K562 (cell line): ENCODE measurements around the gene SERPIND1. TPM values are rescaled to one million over a fixed set of nuclear protein-coding genes. Genes with fewer than 3 reads are reported as not detected.

Source experiments
- ESRRB ChIP-seq: fragments of 250-450 bp; sonication (Bioruptor Pico); IDR thresholded peaks from 2 replicates; pipeline ENCODE4 v1.5.0; 2020; ENCODE audit warnings: mild to moderate bottlenecking, moderate library complexity, borderline replicate concordance
- HCFC1 ChIP-seq: IDR thresholded peaks from 2 replicates; pipeline ENCODE4 v1.6.1; 2012; ENCODE audit warnings: low read depth, low read length, improper control_type of control experiment
- HSF4 ChIP-seq: fragments of 250-450 bp; sonication (Bioruptor Pico); IDR thresholded peaks from 2 replicates; pipeline ENCODE4 v2.1.2; 2022; ENCODE audit warnings: mild to moderate bottlenecking, moderate library complexity, borderline replicate concordance
- LCOR ChIP-seq: sonication (generic); formaldehyde crosslinking; IDR thresholded peaks from 2 replicates; pipeline ENCODE4 v1.8.0; 2022; ENCODE audit warnings: mild to moderate bottlenecking, missing genetic modification reagents
- MYBL2 ChIP-seq, 2 experiments: fragments of 450-650 bp in 1 of 2; sonication (generic) in 1 of 2; formaldehyde crosslinking in 1 of 2; IDR thresholded peaks; 2 replicates each; pipeline versions ENCODE4 v1.6.1 to v1.8.1; 2017 to 2022; ENCODE audit warnings: borderline replicate concordance in 1 of 2, inconsistent platforms in 1 of 2, low read depth in 1 of 2, mild to moderate bottlenecking in 1 of 2, missing genetic modification reagents in 1 of 2, moderate library complexity in 1 of 2
- POLR2AphosphoS5 ChIP-seq: IDR thresholded peaks from 2 replicates; pipeline ENCODE4 v1.6.1; 2011; ENCODE audit warnings: mild to moderate bottlenecking, low read depth, low read length, moderate library complexity; ENCODE audit not compliant: control insufficient read depth, insufficient read depth
- PTRF ChIP-seq: fragments of 450-650 bp; IDR thresholded peaks from 2 replicates; pipeline ENCODE4 v1.6.1; 2016; ENCODE audit warnings: mild to moderate bottlenecking, missing genetic modification characterization, missing compliant biosample characterization
- TFAM ChIP-seq: fragments of 250-450 bp; sonication (Bioruptor Pico); conservative IDR thresholded peaks from 2 replicates; pipeline ENCODE4 v1.5.0; 2021; ENCODE audit warnings: mild to moderate bottlenecking, moderate library complexity
- TRIM24 ChIP-seq, 2 experiments: fragments of 450-650 bp; IDR thresholded peaks; 2 replicates each; pipeline ENCODE4 v1.6.1; 2016
- VEZF1 ChIP-seq: fragments of 200-800 bp; sonication (Bioruptor generic); IDR thresholded peaks from 2 replicates; pipeline ENCODE4 v1.6.1; 2017; ENCODE audit warnings: missing genetic modification characterization, missing compliant biosample characterization
- ZBED1 ChIP-seq: IDR thresholded peaks from 2 replicates; pipeline ENCODE4 v1.6.1; 2014
- ZNF324 ChIP-seq: fragments of 250-450 bp; sonication (Bioruptor Pico); IDR thresholded peaks from 2 replicates; pipeline ENCODE4 v1.4.0; 2020; ENCODE audit warnings: mild to moderate bottlenecking
- ZNF57 ChIP-seq: fragments of 450-650 bp; formaldehyde crosslinking; IDR thresholded peaks from 2 replicates; pipeline ENCODE4 v1.4.0; 2020; ENCODE audit warnings: mild to moderate bottlenecking, moderate library complexity
- ZNF778 ChIP-seq: fragments of 450-650 bp; formaldehyde crosslinking; IDR thresholded peaks from 2 replicates; pipeline ENCODE4 v1.4.0; 2020; ENCODE audit warnings: mild to moderate bottlenecking, moderate library complexity
- polyA plus RNA-seq, 8 experiments: library from polyadenylated mRNA; depleted of rRNA in 4 of 8; stranded (reverse) in 5 of 8; unstranded in 3 of 8; fragments of >200 nt; fragmentation: Nextera tagmentation in 2 of 8; fragmentation: Illumina TruSeq in 1 of 8; extraction: Ambion mirVana in 2 of 8; extraction: Trizol in 1 of 8; gene quantifications; 2 replicates each; pipeline versions ENCODE4 v1.2.1 to v1.2.3, GENCODE V29; 2011 to 2014; ENCODE audit warnings: inconsistent platforms in 1 of 8, missing spikeins in 1 of 8
- total RNA-seq, 7 experiments: library from RNA; depleted of rRNA in 6 of 7; stranded (reverse); fragments of >200 nt in 6 of 7; fragmentation: Illumina TruSeq in 2 of 7; extraction: Trizol in 2 of 7; gene quantifications; 2 replicates each; pipeline versions ENCODE4 v1.2.1 to v1.2.3, GENCODE V29; 2011 to 2021; ENCODE audit warnings: low replicate concordance in 1 of 7
- TF ChIP-seq, protein P1 (sequence below): sonication (generic); formaldehyde crosslinking; IDR thresholded peaks from 2 replicates; pipeline ENCODE4 v1.8.1; 2023; ENCODE audit warnings: mild to moderate bottlenecking, missing genetic modification reagents, moderate library complexity
- TF ChIP-seq, protein P2 (sequence below): IDR thresholded peaks from 2 replicates; pipeline ENCODE4 v1.6.1; 2012; ENCODE audit warnings: low read depth, low read length, improper control_type of control experiment, borderline replicate concordance
- TF ChIP-seq, protein P3 (sequence below): IDR thresholded peaks from 3 replicates; pipeline ENCODE4 v1.6.1; 2011; ENCODE audit warnings: borderline replicate concordance, mild to moderate bottlenecking, moderate library complexity; ENCODE audit not compliant: insufficient read length; ENCODE audit errors: extremely low read depth

The SERPIND1 gene
- total and polyA plus RNA-seq, 9 of the 15 experiments (the other 6 are each of a cell fraction or from before 2014, with no cell fraction given) = 0.04 to 0.11 (median 0.09) TPM; not detected in 6

GRCh38 chr22:20779014-20779817 lies 5.3 kb downstream of the SERPIND1 start (continued):
- TF ChIP-seq, protein P1, sequence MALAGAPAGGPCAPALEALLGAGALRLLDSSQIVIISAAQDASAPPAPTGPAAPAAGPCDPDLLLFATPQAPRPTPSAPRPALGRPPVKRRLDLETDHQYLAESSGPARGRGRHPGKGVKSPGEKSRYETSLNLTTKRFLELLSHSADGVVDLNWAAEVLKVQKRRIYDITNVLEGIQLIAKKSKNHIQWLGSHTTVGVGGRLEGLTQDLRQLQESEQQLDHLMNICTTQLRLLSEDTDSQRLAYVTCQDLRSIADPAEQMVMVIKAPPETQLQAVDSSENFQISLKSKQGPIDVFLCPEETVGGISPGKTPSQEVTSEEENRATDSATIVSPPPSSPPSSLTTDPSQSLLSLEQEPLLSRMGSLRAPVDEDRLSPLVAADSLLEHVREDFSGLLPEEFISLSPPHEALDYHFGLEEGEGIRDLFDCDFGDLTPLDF (CRISPR knock-in tag) = no peak
- TF ChIP-seq HCFC1 = no peak
- TF ChIP-seq, protein P2, sequence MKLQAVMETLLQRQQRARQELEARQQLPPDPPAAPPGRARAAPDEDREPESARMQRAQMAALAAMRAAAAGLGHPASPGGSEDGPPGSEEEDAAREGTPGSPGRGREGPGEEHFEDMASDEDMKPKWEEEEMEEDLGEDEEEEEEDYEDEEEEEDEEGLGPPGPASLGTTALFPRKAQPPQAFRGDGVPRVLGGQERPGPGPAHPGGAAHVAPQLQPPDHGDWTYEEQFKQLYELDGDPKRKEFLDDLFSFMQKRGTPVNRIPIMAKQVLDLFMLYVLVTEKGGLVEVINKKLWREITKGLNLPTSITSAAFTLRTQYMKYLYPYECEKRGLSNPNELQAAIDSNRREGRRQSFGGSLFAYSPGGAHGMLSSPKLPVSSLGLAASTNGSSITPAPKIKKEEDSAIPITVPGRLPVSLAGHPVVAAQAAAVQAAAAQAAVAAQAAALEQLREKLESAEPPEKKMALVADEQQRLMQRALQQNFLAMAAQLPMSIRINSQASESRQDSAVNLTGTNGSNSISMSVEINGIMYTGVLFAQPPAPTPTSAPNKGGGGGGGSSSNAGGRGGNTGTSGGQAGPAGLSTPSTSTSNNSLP = no peak
- TF ChIP-seq PTRF (tag) = no peak
- no peak for TF ChIP-seq LCOR
- no peak for TF ChIP-seq POLR2AphosphoS5
- no peak for TF ChIP-seq ZBED1
- TF ChIP-seq, protein P3, sequence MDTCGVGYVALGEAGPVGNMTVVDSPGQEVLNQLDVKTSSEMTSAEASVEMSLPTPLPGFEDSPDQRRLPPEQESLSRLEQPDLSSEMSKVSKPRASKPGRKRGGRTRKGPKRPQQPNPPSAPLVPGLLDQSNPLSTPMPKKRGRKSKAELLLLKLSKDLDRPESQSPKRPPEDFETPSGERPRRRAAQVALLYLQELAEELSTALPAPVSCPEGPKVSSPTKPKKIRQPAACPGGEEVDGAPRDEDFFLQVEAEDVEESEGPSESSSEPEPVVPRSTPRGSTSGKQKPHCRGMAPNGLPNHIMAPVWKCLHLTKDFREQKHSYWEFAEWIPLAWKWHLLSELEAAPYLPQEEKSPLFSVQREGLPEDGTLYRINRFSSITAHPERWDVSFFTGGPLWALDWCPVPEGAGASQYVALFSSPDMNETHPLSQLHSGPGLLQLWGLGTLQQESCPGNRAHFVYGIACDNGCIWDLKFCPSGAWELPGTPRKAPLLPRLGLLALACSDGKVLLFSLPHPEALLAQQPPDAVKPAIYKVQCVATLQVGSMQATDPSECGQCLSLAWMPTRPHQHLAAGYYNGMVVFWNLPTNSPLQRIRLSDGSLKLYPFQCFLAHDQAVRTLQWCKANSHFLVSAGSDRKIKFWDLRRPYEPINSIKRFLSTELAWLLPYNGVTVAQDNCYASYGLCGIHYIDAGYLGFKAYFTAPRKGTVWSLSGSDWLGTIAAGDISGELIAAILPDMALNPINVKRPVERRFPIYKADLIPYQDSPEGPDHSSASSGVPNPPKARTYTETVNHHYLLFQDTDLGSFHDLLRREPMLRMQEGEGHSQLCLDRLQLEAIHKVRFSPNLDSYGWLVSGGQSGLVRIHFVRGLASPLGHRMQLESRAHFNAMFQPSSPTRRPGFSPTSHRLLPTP = no peak
- TF ChIP-seq HSF4 (CRISPR knock-in tag) = no peak
- TF ChIP-seq ZNF324 = no peak
- TF ChIP-seq VEZF1 (CRISPR knock-in tag) = no peak
- no peak for TF ChIP-seq ZNF57
- no peak for TF ChIP-seq TRIM24 (IDR thresholded peaks at IDR 0.05)
- no peak for TF ChIP-seq ESRRB (CRISPR knock-in tag)
- no peak for TF ChIP-seq ZNF778 (CRISPR knock-in tag)
- no peak for TF ChIP-seq TFAM (CRISPR knock-in tag)
- no peak for TF ChIP-seq MYBL2 (IDR thresholded peaks at IDR 0.05; ENCODE audit: low read depth)
- TF ChIP-seq MYBL2 (CRISPR knock-in tag; IDR thresholded peaks at IDR 0.05; ENCODE audit: borderline replicate concordance) = no peak
